K562 (cell line): ENCODE data around the gene LGR6. TPM values are rescaled to one million over a fixed set of nuclear protein-coding genes. Genes with fewer than 3 reads are reported as not detected.
A peak's percentile ranks its signal among the peaks of the same experiment; 100 is the strongest.

Experiments
- BHLHE40 ChIP-seq: IDR thresholded peaks from 2 replicates; pipeline ENCODE4 v1.6.1; 2011; ENCODE audit warnings: low read length, improper control_type of control experiment
- BRF1 ChIP-seq: IDR thresholded peaks from 3 replicates; pipeline ENCODE4 v1.6.1; 2011; ENCODE audit warnings: borderline replicate concordance, mild to moderate bottlenecking; ENCODE audit not compliant: insufficient read length; ENCODE audit errors: extremely low read depth
- C11orf30 ChIP-seq: fragments of 450-650 bp; IDR thresholded peaks from 2 replicates; pipeline ENCODE4 v1.6.1; 2016; ENCODE audit warnings: low read depth, mild to moderate bottlenecking
- CXXC5 ChIP-seq: fragments of 250-450 bp; sonication (Bioruptor Pico); IDR thresholded peaks from 2 replicates; pipeline ENCODE4 v1.8.0; 2022; ENCODE audit warnings: inconsistent platforms, mild to moderate bottlenecking, moderate library complexity
- DNMT1 ChIP-seq: fragments of 450-650 bp; IDR thresholded peaks from 2 replicates; pipeline ENCODE4 v1.6.1; 2016; ENCODE audit warnings: antibody characterized with exemption, mild to moderate bottlenecking
- EGR1 ChIP-seq: fragments of 450-650 bp; conservative IDR thresholded peaks from 2 replicates; pipeline ENCODE4 v1.6.1; 2017; ENCODE audit warnings: mild to moderate bottlenecking
- MXI1 ChIP-seq: IDR thresholded peaks from 2 replicates; pipeline ENCODE4 v1.6.1; 2011; ENCODE audit warnings: low read depth, mild to moderate bottlenecking, improper control_type of control experiment, low read length
- RCOR1 ChIP-seq, 2 experiments: IDR thresholded peaks; 2 replicates each; pipeline ENCODE4 v1.6.1; 2012; ENCODE audit warnings: low read depth in 2 of 2, low read length in 2 of 2, borderline replicate concordance in 1 of 2, improper control_type of control experiment in 1 of 2
- SREBF2 ChIP-seq: sonication (generic); formaldehyde crosslinking; IDR thresholded peaks from 2 replicates; pipeline ENCODE4 v1.4.0; 2020; ENCODE audit warnings: mild to moderate bottlenecking, missing genetic modification reagents
- polyA plus RNA-seq, 8 experiments: library from polyadenylated mRNA; depleted of rRNA in 4 of 8; stranded (reverse) in 5 of 8; unstranded in 3 of 8; fragments of >200 nt; fragmentation: Nextera tagmentation in 2 of 8; fragmentation: Illumina TruSeq in 1 of 8; extraction: Ambion mirVana in 2 of 8; extraction: Trizol in 1 of 8; gene quantifications; 2 replicates each; pipeline versions ENCODE4 v1.2.1 to v1.2.3, GENCODE V29; 2011 to 2014; ENCODE audit warnings: inconsistent platforms in 1 of 8, missing spikeins in 1 of 8
- total RNA-seq, 7 experiments: library from RNA; depleted of rRNA in 6 of 7; stranded (reverse); fragments of >200 nt in 6 of 7; fragmentation: Illumina TruSeq in 2 of 7; extraction: Trizol in 2 of 7; gene quantifications; 2 replicates each; pipeline versions ENCODE4 v1.2.1 to v1.2.3, GENCODE V29; 2011 to 2021; ENCODE audit warnings: low replicate concordance in 1 of 7
- TF ChIP-seq, protein P1 (sequence below): fragments of 450-650 bp; formaldehyde crosslinking; IDR thresholded peaks from 2 replicates; pipeline ENCODE4 v1.4.0; 2022; ENCODE audit warnings: missing genetic modification characterization
- TF ChIP-seq, protein P2 (sequence below): fragments of 450-650 bp; IDR thresholded peaks from 2 replicates; pipeline ENCODE4 v1.7.1; 2018; ENCODE audit warnings: mild to moderate bottlenecking, low read depth; ENCODE audit not compliant: partially characterized antibody
- TF ChIP-seq, protein P3 (sequence below): fragments of 450-650 bp; IDR thresholded peaks from 2 replicates; pipeline ENCODE4 v1.6.1; 2017; ENCODE audit warnings: mild to moderate bottlenecking, moderate library complexity
- TF ChIP-seq, protein P4 (sequence below), 2 experiments: fragments of 450-650 bp; formaldehyde crosslinking in 1 of 2; IDR thresholded peaks; 2 replicates each; pipeline versions ENCODE4 v1.4.0 to v1.6.1; 2014 to 2020; ENCODE audit warnings: mild to moderate bottlenecking in 2 of 2, borderline replicate concordance in 1 of 2, low read depth in 1 of 2

LGR6 gene
- total and polyA plus RNA-seq, 9 of the 15 experiments (the other 6 are each of a cell fraction or from before 2014, with no cell fraction given) = 0.01 to 0.54 (median 0.17) TPM; not detected in 1

DNA sequence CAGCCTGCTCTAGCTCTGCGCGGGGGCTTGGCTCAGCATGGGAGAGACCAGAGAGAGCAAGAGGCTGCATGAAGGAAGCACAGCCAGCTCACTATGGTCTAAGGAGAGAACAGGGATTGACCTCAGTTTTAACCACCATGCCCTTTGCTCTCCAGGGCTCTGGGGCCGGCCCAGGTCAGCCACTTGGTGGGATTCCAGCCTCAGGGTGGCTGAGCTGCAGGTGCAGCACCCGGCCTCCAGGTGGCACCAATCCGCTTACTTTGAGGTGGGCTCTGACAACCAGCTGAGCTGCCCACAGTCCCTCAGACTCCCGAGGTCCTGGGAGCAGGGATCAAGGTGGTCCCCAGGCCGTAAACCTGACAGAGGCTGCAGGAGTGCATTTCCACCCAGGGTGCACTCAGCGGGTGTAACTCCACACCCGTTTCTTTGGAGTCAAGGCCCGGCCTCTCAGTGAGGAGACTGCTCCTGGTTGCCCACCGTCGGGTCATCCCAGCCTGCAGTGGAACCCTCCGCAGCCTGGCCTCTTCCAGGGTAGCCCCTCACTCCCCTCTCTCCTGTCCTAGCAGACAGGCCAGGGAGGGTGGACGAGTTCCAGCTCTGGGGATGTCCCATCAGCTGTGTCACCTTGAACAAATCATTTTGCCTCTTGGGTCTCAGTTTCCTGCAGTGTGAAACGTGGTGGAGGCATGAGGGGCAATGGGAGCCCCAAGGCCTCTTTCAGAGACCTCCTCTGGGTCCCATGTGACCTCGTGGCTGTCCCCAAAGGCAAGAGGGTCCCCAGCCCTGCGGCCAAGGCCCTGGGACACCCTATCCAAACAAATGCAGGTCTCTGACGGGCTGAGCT is 607 bp upstream of the LGR6 start (continued):
- TF ChIP-seq, protein P1, sequence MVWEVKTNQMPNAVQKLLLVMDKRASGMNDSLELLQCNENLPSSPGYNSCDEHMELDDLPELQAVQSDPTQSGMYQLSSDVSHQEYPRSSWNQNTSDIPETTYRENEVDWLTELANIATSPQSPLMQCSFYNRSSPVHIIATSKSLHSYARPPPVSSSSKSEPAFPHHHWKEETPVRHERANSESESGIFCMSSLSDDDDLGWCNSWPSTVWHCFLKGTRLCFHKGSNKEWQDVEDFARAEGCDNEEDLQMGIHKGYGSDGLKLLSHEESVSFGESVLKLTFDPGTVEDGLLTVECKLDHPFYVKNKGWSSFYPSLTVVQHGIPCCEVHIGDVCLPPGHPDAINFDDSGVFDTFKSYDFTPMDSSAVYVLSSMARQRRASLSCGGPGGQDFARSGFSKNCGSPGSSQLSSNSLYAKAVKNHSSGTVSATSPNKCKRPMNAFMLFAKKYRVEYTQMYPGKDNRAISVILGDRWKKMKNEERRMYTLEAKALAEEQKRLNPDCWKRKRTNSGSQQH = no peak
- no peak for TF ChIP-seq BRF1
- TF ChIP-seq, protein P2, sequence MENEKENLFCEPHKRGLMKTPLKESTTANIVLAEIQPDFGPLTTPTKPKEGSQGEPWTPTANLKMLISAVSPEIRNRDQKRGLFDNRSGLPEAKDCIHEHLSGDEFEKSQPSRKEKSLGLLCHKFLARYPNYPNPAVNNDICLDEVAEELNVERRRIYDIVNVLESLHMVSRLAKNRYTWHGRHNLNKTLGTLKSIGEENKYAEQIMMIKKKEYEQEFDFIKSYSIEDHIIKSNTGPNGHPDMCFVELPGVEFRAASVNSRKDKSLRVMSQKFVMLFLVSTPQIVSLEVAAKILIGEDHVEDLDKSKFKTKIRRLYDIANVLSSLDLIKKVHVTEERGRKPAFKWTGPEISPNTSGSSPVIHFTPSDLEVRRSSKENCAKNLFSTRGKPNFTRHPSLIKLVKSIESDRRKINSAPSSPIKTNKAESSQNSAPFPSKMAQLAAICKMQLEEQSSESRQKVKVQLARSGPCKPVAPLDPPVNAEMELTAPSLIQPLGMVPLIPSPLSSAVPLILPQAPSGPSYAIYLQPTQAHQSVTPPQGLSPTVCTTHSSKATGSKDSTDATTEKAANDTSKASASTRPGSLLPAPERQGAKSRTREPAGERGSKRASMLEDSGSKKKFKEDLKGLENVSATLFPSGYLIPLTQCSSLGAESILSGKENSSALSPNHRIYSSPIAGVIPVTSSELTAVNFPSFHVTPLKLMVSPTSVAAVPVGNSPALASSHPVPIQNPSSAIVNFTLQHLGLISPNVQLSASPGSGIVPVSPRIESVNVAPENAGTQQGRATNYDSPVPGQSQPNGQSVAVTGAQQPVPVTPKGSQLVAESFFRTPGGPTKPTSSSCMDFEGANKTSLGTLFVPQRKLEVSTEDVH = no peak
- 0 out of 2 replicates have a peak, but pooled peaks have one; percentile 1 for TF ChIP-seq BHLHE40
- TF ChIP-seq RCOR1 (IDR thresholded peaks at IDR 0.05; ENCODE audit: borderline replicate concordance in 1 of 2, low read depth in 2 of 2, low read length in 2 of 2) = peak in 1 of 2 experiments; percentile 9; a peak in 1 of 4 replicates
- TF ChIP-seq, protein P3, sequence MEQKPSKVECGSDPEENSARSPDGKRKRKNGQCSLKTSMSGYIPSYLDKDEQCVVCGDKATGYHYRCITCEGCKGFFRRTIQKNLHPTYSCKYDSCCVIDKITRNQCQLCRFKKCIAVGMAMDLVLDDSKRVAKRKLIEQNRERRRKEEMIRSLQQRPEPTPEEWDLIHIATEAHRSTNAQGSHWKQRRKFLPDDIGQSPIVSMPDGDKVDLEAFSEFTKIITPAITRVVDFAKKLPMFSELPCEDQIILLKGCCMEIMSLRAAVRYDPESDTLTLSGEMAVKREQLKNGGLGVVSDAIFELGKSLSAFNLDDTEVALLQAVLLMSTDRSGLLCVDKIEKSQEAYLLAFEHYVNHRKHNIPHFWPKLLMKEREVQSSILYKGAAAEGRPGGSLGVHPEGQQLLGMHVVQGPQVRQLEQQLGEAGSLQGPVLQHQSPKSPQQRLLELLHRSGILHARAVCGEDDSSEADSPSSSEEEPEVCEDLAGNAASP = no peak
- TF ChIP-seq, protein P4, sequence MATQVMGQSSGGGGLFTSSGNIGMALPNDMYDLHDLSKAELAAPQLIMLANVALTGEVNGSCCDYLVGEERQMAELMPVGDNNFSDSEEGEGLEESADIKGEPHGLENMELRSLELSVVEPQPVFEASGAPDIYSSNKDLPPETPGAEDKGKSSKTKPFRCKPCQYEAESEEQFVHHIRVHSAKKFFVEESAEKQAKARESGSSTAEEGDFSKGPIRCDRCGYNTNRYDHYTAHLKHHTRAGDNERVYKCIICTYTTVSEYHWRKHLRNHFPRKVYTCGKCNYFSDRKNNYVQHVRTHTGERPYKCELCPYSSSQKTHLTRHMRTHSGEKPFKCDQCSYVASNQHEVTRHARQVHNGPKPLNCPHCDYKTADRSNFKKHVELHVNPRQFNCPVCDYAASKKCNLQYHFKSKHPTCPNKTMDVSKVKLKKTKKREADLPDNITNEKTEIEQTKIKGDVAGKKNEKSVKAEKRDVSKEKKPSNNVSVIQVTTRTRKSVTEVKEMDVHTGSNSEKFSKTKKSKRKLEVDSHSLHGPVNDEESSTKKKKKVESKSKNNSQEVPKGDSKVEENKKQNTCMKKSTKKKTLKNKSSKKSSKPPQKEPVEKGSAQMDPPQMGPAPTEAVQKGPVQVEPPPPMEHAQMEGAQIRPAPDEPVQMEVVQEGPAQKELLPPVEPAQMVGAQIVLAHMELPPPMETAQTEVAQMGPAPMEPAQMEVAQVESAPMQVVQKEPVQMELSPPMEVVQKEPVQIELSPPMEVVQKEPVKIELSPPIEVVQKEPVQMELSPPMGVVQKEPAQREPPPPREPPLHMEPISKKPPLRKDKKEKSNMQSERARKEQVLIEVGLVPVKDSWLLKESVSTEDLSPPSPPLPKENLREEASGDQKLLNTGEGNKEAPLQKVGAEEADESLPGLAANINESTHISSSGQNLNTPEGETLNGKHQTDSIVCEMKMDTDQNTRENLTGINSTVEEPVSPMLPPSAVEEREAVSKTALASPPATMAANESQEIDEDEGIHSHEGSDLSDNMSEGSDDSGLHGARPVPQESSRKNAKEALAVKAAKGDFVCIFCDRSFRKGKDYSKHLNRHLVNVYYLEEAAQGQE (IDR thresholded peaks at IDR 0.05; ENCODE audit: borderline replicate concordance) = peak; percentile 73
- TF ChIP-seq, protein P4 (CRISPR knock-in tag; IDR thresholded peaks at IDR 0.05; ENCODE audit: low read depth) = no peak
- no peak for TF ChIP-seq EGR1
- TF ChIP-seq SREBF2 (CRISPR knock-in tag) = no peak
- TF ChIP-seq MXI1 = no peak
- no peak for TF ChIP-seq CXXC5
- no peak for TF ChIP-seq C11orf30
- TF ChIP-seq DNMT1 = no peak
